ENCODE measurements around the gene MINDY1. TPM values are rescaled to one million over a fixed set of nuclear protein-coding genes. Genes with fewer than 3 reads are reported as not detected.

The MINDY1 gene
- total RNA-seq, 2 experiments from 2014 or later = 8.5 to 13.8 TPM

GRCh38 chr1:151036356-151036755 is 29.7 kb upstream of the MINDY1 start, which contains the start of gene BNIPL:
BNIPL (plus strand) TSS chr1:151036586; CDS start chr1:151036726, 140 bp downstream.
- H3K27ac ChIP-seq (ENCODE audit: low read depth, low read length, poor library complexity, severe bottlenecking) = no peak within 1 kb of the TSS
- no peaks in the 10 kb centered on the region for H3K9me3 ChIP-seq (ENCODE audit: low read length)
- peaks cover 25% of the 10 kb centered on the region for H3K36me3 ChIP-seq (ENCODE audit: insufficient read depth, low read length)
- no peak for TF ChIP-seq CTCF (conservative IDR thresholded peaks at IDR 0.05; ENCODE audit: low read length)
- TF ChIP-seq EZH2phosphoT487 (IDR thresholded peaks at IDR 0.05; ENCODE audit: borderline replicate concordance, low read depth, low read length) = no peak
- POLR2A ChIA-PET = interaction anchor here (0.7 to 1.5 kb wide), 2 partner anchors 9 to 24 kb away, joined by 3 read pairs; no protein-coding TSS in a partner anchor
- intact Hi-C loops (cut with micrococcal nuclease; ENCODE audit: unreplicated experiment) = no loop called here
- DNase-seq (ENCODE audit: low spot score) = no peak
- no peak within 1 kb of the TSS for H3K4me3 ChIP-seq (ENCODE audit: low read depth, low read length, poor library complexity, severe bottlenecking)
- H3K79me2 ChIP-seq (ENCODE audit: insufficient read depth, low read depth, low read length) = no peaks in the 10 kb centered on the region
- H4K20me1 ChIP-seq (ENCODE audit: insufficient read depth, low read length) = no peaks in the 10 kb centered on the region
- H3K4me2 ChIP-seq (ENCODE audit: low read length) = no peak within 1 kb of the TSS
- no TSS peak for BruUV-seq (replicated peaks)
- H3K4me1 ChIP-seq (ENCODE audit: insufficient read depth, low read length, poor library complexity, severe bottlenecking) = no peaks in the 10 kb centered on the region
- CTCF ChIA-PET (ENCODE audit: unreplicated experiment) = no interaction called here
- no peak within 1 kb of the TSS for H2AFZ ChIP-seq (ENCODE audit: low read length)
- H3K9me2 ChIP-seq (ENCODE audit: insufficient read depth, low read length) = no peaks in the 10 kb centered on the region

GRCh38 chr1:151035167-151035566 is 28.5 kb upstream of the MINDY1 start:
- CTCF ChIA-PET (ENCODE audit: unreplicated experiment) = no interaction called here
- Histone ChIP-seq H3K27ac (ENCODE audit: low read depth, low read length, poor library complexity, severe bottlenecking) (no peak overlapping the region), H3K4me1 (ENCODE audit: insufficient read depth, low read length, poor library complexity, severe bottlenecking) (no peaks in the 10 kb centered on the region), H4K20me1 (ENCODE audit: insufficient read depth, low read length) (no peaks in the 10 kb centered on the region), H3K4me3 (ENCODE audit: low read depth, low read length, poor library complexity, severe bottlenecking) (no peak overlapping the region), H3K9me3 (ENCODE audit: low read length) (no peaks in the 10 kb centered on the region), H3K9me2 (ENCODE audit: insufficient read depth, low read length) (no peaks in the 10 kb centered on the region), H3K4me2 (ENCODE audit: low read length) (no peak overlapping the region), H3K36me3 (ENCODE audit: insufficient read depth, low read length) (peaks cover 34% of the 10 kb centered on the region), H3K79me2 (ENCODE audit: insufficient read depth, low read depth, low read length) (no peaks in the 10 kb centered on the region), H2AFZ (ENCODE audit: low read length) (no peak overlapping the region)
- no peak for DNase-seq (ENCODE audit: low spot score)
- POLR2A ChIA-PET = no interaction called here
- intact Hi-C loops (cut with micrococcal nuclease; ENCODE audit: unreplicated experiment) = no loop called here
- TF ChIP-seq EZH2phosphoT487 (IDR thresholded peaks at IDR 0.05; ENCODE audit: borderline replicate concordance, low read depth, low read length) = no peak
- TF ChIP-seq CTCF (conservative IDR thresholded peaks at IDR 0.05; ENCODE audit: low read length) = no peak
- TSS peak; percentile 65 for BruUV-seq (replicated peaks)

- CTCF ChIA-PET (ENCODE audit: unreplicated experiment) = no interaction called here
- Histone ChIP-seq H4K20me1 (ENCODE audit: insufficient read depth, low read length) (no peaks in the 10 kb centered on the region), H3K27ac (ENCODE audit: low read depth, low read length, poor library complexity, severe bottlenecking) (no peak overlapping the region), H3K9me3 (ENCODE audit: low read length) (no peaks in the 10 kb centered on the region), H3K36me3 (ENCODE audit: insufficient read depth, low read length) (peaks cover 55% of the 10 kb centered on the region), H3K79me2 (ENCODE audit: insufficient read depth, low read depth, low read length) (no peaks in the 10 kb centered on the region), H3K4me3 (ENCODE audit: low read depth, low read length, poor library complexity, severe bottlenecking) (no peak overlapping the region), H3K9me2 (ENCODE audit: insufficient read depth, low read length) (no peaks in the 10 kb centered on the region), H3K4me1 (ENCODE audit: insufficient read depth, low read length, poor library complexity, severe bottlenecking) (no peaks in the 10 kb centered on the region), H3K4me2 (ENCODE audit: low read length) (no peak overlapping the region), H2AFZ (ENCODE audit: low read length) (no peak overlapping the region)
- intact Hi-C loops (cut with micrococcal nuclease; ENCODE audit: unreplicated experiment) = no loop called here
- no TSS peak for BruUV-seq (replicated peaks)
- TF ChIP-seq CTCF (conservative IDR thresholded peaks at IDR 0.05; ENCODE audit: low read length) (no peak), EZH2phosphoT487 (IDR thresholded peaks at IDR 0.05; ENCODE audit: borderline replicate concordance, low read depth, low read length) (no peak)
- no peak for DNase-seq (ENCODE audit: low spot score)
- POLR2A ChIA-PET = no interaction called here
Observed at GRCh38 chr1:151032164-151032563, 25.5 kb upstream of the MINDY1 start.

Data from OCI-LY7 (cell line).